A549 (cell line): ENCODE measurements around the gene C3orf85.

Source experiments
- CEBPB ChIP-seq, 2 experiments: fragments of >200 bp in 1 of 2; sonication (Bioruptor Twin) in 1 of 2; formaldehyde crosslinking in 1 of 2; IDR thresholded peaks; 2 replicates each; pipeline ENCODE4 v1.6.1; 2012 to 2016
- CHD2 ChIP-seq: fragments of 150-350 bp; IDR thresholded peaks from 2 replicates; pipeline ENCODE4 v1.6.1; 2014; ENCODE audit warnings: low read length; ENCODE audit not compliant: partially characterized antibody
- CHD4 ChIP-seq: fragments of 200-600 bp; sonication (generic); IDR thresholded peaks from 2 replicates; pipeline ENCODE4 v1.6.1; 2016; ENCODE audit warnings: antibody characterized with exemption, mild to moderate bottlenecking, borderline replicate concordance
- KDM5A ChIP-seq: fragments of 200-600 bp; sonication (generic); IDR thresholded peaks from 2 replicates; pipeline ENCODE4 v1.6.1; 2016; ENCODE audit warnings: antibody characterized with exemption, mild to moderate bottlenecking
- RFX5 ChIP-seq: fragments of 450-650 bp; IDR thresholded peaks from 2 replicates; pipeline ENCODE4 v1.7.1; 2014; ENCODE audit warnings: antibody characterized with exemption, mild to moderate bottlenecking, moderate library complexity
- ZFP36 ChIP-seq: fragments of 450-650 bp; IDR thresholded peaks from 2 replicates; pipeline ENCODE4 v1.6.1; 2014; ENCODE audit warnings: borderline replicate concordance; ENCODE audit not compliant: partially characterized antibody
- TF ChIP-seq, protein P1 (sequence below): fragments of >200 bp; sonication (Bioruptor Twin); formaldehyde crosslinking; IDR thresholded peaks from 3 replicates; pipeline ENCODE4 v1.5.1; 2016
- TF ChIP-seq, protein P2 (sequence below): IDR thresholded peaks from 2 replicates; pipeline ENCODE4 v1.6.1; 2012

DNA sequence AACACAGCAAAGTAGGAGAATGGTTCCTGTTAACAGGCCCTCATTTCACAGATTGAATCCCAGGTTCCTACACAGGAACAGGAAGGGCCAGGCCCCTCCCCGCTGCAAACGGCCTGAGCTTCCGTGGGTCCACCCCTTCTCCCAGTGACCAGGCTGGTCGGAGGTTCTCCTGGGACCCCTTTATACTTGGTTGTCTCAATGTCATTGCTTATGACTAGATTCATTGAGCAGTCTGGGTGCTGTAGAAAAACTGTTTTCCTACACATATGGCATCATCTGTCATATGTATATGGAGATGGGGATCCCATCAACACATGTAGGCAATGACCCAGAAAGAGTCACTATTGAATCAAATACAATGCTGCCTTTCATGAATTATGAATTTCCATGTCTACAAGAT lies 3.8 kb downstream of the C3orf85 start:
- TF ChIP-seq CEBPB (IDR thresholded peaks at IDR 0.05) (no peak), KDM5A (no peak), RFX5 (no peak), ZFP36 (no peak), CHD2 (no peak), CHD4 (no peak)
- TF ChIP-seq, protein P1, sequence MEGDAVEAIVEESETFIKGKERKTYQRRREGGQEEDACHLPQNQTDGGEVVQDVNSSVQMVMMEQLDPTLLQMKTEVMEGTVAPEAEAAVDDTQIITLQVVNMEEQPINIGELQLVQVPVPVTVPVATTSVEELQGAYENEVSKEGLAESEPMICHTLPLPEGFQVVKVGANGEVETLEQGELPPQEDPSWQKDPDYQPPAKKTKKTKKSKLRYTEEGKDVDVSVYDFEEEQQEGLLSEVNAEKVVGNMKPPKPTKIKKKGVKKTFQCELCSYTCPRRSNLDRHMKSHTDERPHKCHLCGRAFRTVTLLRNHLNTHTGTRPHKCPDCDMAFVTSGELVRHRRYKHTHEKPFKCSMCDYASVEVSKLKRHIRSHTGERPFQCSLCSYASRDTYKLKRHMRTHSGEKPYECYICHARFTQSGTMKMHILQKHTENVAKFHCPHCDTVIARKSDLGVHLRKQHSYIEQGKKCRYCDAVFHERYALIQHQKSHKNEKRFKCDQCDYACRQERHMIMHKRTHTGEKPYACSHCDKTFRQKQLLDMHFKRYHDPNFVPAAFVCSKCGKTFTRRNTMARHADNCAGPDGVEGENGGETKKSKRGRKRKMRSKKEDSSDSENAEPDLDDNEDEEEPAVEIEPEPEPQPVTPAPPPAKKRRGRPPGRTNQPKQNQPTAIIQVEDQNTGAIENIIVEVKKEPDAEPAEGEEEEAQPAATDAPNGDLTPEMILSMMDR: no peak
- TF ChIP-seq, protein P2, sequence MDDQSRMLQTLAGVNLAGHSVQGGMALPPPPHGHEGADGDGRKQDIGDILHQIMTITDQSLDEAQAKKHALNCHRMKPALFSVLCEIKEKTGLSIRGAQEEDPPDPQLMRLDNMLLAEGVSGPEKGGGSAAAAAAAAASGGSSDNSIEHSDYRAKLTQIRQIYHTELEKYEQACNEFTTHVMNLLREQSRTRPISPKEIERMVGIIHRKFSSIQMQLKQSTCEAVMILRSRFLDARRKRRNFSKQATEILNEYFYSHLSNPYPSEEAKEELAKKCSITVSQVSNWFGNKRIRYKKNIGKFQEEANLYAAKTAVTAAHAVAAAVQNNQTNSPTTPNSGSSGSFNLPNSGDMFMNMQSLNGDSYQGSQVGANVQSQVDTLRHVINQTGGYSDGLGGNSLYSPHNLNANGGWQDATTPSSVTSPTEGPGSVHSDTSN: no peak
